Activated effector memory CD4-positive, alpha-beta T cell treated with Interleukin-2 at 50 U/mL for 16 hours (primary cell): ENCODE data around the gene VTN.

Source experiments
- DNase-seq: peaks from one replicate; pipeline ENCODE4 v3.0.0-alpha.2; 2020

VTN gene

DNA sequence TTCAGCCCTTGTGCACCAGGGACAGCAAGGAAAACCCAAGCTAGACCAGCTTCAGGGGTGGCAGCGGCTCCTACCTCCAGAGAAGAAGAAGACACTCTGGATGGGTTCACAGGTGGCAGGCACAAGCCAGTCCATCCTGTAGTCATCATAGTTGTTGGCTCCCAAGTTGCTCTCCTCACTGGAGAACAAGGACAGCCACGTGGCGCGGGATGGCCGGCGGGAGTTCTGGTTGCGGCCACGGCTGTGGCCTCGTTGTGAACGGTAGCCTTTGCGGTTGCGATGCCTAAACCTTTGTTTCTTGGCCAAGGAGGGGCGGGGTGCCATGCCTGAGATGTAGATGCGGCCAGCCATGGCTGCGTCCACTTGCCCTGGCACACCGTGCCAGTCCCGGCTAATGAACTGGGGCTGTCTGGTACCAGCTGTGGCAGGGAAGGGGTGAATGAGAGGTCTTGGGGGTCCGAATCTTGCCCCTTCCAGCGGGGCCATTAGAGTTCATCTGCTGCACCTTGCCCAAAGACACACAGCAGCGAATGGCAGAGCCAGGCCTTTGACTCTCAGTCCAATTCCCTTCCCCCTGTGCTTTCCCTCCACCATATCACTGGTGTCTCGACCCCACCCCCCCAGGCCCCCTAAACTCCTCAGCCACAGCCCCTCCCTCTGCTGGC is 2.3 kb downstream of the VTN start:
- DNase-seq, result no peak

DNA sequence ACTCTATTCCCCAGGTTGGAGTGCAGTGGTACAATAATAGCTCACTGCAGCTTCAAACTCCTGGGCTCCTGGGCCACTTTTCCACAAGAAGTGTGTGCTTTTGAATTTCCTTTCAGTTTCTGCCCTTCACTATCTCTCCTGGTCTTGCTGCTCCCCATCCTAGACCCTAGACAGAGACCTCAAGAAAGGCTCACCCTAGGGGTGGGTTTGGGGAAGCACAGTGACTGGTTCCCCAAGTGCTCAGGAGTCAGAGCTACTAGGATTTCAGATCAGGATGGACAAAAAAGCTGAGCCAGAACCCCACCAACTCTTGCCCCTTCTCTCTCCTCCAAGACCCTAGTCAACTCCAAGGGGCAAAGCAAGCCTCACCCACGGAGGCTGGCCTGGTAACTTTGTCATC is 3.5 kb downstream of the VTN start:
- DNase-seq, result no peak

DNA sequence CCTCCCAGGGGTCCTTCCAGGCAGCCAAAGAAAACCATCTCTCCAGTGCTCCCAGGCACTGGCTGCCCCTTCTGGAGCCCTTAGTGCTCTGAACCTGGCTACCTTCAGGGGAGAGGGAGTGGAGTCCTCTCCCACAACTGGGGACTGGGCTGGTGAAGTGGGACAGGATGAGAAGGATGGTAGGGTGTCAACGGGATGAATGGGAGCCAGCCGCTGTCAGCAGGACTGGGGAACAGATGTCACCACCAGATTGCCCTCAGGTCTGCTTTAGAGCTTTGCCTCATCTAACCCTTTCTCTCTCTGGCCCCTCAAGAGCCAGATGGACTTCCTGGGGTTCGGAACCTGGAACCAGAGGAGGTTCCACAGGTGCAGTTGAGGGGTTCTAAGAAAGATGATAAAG is 4.6 kb downstream of the VTN start:
- DNase-seq, result no peak

DNA sequence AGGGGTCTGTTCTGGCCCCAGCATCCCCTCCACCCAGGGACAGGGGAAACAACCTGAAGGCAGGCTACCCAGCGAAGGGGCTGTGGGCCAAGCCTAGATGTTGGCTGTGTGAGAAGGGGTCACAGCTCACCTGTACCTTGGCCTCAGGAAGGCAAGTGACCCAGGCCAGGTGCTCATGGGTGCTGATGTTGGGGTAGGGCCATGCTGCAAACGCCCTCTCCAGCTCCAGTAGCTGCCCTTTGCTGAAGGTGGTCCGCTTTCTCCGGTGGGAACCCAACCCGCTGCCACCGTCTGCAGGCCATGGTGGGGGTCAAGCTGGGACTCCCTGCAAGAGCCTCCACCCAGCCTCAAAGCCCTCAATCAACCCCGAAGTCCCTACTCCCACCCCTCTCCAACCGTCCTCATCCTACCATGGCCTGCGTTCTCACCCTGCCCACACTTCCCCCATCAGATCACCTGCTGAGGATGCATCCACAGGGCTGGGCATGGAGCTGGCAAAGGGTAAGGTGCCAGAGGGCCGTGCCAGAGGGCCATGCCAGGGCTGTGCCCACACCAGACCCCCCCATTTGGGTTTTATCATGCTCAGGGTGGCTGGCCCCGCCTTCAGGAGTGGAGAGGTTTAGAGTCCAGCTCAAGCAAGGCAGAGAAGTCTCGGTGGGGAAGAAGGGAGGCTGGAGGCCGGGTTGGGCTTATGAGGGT is 5.3 kb downstream of the VTN start, which contains the start of gene SEBOX:
Gene SEBOX (minus strand): TSS at position 535 of the 699 bp plus-strand sequence. CDS start 48 bp downstream, at position 487.
- no peak for DNase-seq

DNA sequence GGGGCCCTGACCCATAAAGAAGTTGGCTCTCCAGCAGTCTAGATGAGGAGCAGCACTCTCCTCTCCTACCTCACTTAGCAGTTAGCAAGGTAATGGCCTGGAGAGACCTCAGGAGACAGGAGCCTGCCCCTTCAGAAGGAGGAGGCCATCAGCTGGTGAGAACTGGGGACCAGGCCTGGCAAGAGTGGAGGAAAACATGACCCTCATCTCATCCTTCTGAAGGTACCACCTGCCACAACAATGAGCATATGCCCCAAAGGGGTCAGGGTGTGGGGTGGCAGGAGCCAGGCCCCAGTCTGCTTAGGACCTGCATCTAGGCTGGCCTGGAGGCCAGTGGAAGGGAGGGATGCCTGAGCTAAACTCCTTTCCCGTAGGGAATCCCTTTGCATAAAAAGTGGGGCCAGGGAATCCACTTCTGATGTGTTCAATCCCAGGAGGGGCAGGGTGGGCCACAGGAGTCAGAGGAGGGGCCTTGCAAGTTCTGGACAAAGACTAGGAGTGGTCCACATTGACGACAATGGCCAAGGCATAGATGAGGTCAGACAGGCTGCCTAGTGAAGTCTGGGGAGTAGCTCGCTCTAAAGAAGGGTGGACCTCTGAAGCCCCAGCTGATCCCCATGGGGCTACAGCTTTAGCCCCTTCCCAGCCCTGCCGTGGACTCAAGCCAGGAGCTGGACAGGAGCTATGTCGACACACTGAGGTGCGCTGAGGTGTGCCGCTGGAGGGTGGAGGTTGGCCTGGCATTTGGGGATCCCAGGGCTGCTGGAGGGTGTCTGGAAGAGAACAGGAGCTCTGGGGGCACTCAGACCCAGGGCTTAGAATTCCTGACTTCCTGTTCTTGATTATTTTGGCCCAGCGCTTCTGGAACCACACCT is 6.1 kb downstream of the VTN start:
- no peak for DNase-seq

DNA sequence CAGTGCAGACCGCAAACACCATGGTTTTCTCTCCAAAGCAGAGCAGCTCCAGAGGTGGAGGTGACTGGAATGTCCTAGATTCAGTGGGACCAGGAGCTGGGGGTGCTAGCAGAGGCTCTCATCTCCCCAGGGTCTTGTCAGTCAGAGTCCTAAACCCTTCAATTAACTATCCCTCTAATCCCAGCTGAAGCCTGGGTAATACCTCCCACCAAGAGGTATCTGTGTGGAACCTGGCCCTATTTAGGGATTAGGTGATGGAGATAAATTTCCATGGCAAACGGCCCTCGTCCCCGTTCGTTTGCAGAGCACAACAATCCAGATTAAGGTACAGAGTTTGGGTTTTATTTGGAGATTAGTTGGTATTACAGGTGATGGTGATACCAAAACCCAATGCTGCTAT is 6.9 kb downstream of the VTN start:
- DNase-seq, result no peak

DNA sequence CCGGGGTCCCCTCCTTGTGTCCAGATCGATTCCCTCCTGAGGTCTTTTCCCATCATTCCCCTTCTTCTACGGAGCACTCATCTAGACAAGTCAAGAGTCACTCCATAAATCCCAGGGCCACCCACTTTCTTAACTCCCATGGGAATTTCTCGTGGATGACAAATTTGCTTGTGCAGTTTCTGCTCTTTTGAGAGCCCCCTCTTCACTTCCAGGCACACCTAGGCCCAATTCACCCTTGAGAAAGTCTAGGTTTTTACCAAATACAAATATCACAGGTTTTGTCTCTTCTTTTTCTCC is 12.3 kb downstream of the VTN start:
- DNase-seq, result no peak

DNA sequence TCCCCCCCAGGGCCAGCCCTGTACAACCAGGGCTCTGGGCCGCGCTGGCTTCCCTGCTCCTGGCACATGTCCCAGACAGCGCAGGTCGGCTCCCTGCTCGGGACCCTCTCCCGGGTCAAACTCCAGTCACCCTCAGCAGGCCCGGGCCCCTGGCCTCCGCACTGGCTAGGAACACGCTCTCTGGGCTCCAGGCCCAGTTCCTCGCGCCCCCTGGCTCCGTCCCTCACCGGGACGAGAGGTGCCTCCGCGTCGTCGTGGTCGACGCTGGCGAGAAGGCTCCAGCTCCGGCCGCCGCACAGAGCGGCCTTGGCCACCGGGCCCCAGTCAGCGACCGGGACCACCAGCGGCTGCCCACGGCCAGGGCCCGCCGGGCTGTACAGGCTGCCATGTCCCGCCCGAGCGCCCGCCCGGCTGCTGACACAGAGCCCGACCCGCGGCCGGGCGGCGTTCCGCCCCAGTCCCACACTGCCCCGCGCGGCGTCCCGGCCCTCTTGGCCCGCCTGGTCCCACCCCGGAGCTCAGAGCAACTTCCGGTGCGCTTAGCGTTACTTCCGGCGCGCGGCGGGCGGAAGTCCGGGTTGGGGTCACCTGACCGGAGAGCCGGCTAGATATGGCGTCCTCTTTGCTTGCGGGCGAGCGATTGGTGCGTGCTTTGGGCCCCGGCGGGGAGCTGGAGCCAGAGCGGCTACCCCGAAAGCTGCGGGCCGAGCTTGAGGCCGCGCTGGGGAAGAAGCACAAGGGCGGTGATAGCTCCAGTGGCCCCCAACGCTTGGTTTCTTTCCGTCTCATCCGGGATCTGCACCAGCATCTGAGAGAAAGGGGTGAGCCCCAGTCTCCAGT is 12.8 kb downstream of the VTN start, which contains the start of gene POLDIP2:
Gene POLDIP2 (minus strand): TSS at position 467 of the 840 bp plus-strand sequence. CDS start 79 bp downstream, at position 388.
- peak; percentile 95 for DNase-seq

DNA sequence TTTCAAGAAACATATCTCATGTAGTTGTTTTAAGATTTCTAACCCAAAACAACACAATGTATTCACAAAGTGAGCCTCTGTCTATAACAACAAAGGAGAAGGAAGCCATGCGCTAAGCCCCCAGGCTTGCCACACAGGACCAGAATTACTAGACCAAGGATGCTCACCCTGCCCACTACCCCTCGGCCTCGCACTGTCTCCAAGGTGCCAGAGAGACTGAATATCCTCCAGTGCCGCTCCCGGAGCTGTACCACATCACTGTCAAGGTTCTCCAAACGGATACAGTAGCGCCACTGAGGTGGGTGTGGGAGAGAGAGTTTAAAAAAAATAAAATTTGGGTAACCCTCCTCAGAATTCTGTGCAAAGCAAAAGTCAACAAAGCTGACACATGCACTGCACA is 19.8 kb downstream of the VTN start:
- no peak for DNase-seq

DNA sequence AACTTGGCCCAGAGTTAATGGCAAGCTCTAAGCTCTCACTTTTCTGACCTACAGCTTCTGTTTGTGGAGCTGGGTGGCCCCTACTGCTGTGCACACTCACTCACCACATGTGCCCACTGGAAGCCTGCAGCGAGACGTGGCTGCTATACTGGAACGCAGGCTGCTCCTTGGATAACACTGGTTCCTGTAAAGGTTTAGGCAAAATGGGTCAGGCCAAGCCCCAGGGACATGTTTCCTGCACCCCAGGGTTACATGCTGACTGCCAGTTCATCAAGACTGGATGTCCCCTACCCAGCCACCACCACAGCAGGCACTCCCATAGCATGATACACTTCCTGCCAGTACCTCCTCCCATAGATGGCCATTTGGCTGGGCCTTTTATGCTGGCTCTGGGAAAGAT is 21.1 kb downstream of the VTN start:
- DNase-seq, result no peak

DNA sequence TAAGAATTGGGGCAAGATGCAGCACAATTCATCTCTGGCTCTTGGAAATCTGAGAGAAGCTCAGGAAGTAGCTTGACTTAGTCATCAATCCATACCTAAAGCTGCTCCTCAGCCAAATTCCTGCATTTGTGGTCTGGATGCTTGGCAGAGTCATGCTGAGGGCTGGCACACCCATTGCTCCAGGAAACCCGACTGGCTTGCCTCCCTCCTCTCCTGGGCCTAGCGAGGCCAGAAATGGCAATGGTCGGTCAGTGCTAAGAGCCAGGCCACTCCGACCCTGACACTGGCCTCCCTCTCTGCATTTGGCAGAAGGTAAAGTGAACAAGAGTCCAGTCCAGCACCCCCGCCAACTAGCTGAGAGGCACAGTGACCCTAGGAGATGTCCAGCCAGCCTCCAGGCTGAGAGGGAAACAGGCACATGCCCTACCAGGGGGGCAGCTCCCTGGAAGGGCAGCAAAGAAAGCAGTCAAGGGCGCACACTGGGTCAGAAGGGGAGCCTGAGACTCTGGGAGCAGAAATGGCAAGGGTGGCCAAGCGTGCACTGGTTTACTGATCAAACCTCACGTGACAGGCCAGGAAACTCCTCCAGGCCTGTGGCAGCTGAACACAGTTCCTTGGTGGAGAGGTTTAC is 22.7 kb downstream of the VTN start:
- no peak for DNase-seq

DNA sequence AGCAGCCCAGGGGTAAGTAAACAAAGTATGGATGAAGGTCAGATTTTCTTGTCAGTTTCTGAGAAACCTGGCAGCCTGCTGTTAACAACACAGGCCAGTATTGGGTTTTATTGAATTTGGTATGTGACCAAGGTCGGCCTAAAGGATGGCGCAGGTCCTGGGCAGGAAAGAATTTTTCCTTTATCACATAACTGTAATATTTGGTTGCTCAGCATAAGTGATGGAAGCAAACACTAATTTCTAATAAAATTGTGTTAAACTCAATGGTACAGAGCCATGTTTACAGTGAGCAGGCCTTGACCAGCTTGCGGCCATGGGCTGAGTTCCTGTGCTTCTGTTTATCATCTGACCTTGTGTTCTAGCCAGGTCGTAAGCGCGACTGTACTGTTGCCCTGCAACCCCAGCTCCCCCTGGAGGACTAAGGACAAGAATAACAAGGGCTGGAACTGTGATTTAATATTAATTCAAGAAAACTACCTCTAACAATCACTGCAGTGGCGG is 23.3 kb downstream of the VTN start:
- DNase-seq, result no peak

DNA sequence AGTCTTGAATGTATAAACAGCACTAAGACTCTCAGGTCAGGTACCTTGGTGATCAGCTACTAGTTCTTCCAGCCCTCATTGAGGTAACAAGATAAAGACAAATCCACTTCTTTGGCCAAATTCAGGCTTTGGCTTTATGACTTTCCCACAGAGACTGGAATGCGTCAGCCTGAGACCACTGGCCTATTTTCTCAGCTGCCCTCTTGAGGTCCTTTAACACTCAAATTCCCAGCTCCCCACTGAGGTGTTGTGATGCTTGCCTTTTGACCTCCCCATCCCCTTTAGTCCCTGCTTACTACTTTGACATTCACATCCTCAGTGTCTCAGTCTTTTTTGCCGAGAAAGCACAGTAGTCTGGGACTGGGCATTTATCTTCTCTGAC is 23.9 kb downstream of the VTN start:
- DNase-seq, result no peak

DNA sequence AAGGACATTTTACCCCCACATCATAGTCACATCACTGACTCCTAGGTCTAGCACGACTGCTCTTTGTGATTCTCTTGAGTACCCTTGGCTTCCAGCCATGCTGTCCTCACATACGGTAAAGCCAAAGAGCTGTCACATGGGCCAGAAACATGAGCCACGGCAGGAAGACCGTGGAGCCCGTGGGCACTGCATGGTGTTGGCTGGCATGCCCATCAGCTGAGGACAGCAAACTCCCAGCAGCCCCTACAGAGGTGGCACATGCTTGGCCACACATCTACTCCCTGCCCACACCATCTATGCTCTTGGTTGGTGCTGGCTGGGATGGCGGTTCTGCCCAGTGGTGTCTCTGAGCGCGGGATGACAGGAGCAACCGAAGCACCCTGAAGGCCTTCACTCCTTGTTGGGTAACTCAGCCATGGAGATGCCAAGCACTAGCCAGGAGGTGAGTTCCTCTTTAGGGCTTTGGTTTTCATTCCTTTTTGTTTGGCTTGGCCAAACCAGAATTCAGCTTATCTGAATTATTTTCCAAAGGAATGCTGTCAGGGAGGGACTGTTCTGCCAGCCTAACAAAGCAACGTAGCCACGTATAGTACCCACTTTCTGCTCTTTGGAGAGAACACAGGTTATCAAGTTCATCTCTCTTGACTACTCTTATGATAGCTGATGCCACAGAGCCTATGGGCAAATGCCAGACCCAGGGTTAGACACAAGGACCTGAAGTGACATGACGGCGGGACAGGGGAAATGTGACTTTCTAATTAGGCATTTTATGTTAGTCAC is 24.5 kb downstream of the VTN start:
- DNase-seq, result no peak

DNA sequence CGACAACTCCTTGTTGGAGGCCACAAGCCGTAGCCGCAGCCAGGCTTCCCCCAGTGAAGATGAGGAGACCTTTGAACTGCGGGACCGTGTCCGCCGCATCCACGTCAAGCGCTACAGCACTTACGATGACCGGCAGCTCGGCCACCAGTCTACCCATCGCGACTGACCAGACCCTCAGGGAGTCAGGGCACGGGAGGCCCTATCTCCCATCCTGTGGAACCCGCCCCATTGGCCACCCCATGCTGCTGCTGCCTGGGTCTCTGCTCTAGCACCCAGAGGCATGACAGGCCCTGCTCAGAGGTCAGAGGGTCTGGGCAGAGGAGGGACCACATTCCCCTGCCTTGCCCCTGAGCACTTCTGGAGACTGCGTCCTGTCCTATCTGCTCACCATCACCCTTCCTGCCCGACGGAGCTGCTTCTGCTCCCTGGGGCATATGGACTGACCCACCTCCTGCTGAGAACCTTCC is 25.6 kb downstream of the VTN start:
- no peak for DNase-seq

DNA sequence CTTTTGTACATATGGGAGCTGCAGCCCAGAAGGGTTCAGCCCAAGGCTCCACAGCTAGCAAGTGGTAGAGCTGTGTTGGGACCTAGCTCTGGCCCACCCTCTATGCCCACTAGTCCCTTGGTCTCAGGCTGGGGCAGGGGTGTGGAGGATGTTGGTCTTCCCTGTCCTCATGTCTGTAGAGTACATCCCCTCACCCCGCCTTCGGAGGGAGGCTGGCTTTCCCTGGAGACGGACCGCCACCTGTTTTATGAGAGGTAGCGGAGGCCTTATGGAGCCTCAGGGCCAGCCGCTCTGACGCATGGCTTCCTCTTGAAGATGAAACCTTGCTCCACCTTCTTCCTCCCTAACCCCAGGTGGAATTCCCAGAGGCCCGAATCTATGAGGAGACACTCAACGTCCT is 26.1 kb downstream of the VTN start:
- no peak for DNase-seq

DNA sequence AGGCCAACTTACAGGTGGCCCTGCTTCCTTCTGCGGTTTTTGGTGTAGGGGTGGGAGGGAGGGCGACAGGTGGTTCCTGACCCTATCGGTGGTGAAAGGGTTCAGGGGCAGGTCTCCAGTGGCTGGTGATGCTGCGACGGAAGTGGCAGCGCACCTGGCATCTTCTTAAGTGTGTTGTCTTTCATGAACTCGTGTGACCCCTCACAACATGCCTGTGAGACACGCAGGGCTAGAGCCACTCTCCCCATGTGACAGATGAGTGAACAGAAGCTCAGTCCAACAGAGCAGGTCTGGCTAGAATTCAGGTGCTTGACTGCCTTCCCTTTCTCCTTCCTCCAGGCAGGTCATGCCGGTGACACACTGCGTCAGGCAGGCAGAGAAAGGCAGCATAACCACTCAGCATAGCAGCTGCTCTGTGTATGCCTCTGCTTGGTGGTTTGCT is 26.6 kb downstream of the VTN start:
- no peak for DNase-seq

DNA sequence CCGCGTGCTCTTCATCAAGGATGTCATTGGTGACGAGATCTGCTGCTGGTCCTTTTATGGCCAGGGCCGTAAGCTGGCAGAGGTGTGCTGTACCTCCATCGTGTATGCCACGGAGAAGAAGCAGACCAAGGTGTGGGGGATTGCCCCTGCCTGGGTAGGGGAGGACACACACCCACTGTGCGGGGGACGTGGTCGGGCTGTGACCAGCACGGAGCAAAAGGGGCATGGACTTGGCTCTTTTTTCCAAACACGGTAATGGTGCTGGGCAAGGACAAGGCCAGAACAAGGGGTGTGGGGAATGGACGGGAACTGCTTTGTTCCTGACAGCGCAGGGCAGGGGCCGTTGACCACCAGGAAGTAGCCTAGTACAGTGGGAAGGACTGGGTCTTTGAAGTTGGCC is 27.8 kb downstream of the VTN start:
- no peak for DNase-seq

DNA sequence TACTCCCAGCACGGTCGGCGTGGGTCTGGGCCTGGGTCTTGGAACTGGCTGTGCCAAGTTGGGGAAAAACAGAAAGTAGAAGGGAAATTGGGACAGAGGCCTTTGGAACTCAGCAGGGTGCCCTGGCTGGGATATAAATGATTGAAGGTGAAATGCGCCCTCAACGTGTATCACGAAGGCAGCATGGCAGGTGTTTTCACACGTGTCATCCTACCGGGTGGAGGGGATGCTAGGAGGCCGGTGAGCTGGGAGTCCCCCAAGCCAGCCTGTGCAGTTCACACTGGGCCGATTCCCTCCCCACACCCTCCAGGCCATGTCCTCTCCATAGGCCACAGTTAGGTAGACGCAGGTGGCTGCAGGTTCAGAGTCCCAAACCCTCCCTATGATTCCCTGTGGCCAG is 28.6 kb downstream of the VTN start:
- DNase-seq, result no peak

DNA sequence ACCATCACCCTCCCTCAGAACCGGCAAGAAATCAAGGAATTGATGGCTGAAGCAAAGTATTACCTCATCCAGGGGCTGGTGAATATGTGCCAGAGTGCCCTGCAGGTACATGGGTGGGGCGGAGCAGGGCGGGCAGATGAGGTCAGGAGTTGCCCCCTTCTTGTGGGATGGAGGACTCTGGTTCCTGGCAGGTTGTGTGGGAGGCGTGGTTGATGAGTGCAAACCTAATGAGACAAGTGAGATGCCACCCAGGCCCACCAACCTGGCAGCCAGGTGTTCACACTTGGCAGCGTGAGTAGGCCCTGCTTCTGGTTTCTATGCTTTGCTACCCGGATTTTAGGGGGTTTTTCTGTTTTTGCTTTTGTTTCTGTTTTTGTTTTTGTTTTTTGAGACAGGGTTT is 29.7 kb downstream of the VTN start:
- no peak for DNase-seq

DNA sequence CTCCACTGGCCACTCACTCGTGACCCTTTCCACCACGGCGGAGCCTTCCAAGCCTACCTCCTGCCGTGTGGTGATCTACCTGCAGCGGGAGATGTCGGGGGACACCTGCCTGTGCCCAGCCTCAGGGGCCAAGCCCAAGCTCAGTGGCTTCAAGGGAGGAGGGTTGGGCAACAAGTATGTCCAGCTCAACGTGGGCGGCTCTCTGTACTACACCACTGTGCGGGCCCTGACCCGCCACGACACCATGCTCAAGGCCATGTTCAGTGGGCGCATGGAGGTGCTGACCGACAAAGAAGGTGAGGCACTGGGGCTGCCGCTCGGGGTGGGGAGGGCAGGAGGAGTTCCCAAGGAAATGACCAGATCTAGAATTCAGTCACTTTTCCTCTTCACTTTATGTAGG is 30.7 kb downstream of the VTN start:
- no peak for DNase-seq
